OCI-LY1 (cell line): ENCODE results near the gene GSK3A.

ENCODE experiments used
- H2AFZ ChIP-seq: fragments of 200-600 bp; sonication (generic), shearing (Covaris generic); 2 replicates; pipeline ENCODE4 v1.6.0; 2014; ENCODE audit warnings: antibody characterized with exemption, mild to moderate bottlenecking, low read length
- H3F3A ChIP-seq: fragments of 200-600 bp; sonication (generic), shearing (Covaris generic); 2 replicates; pipeline ENCODE4 v1.6.0; 2014; ENCODE audit warnings: mild to moderate bottlenecking, antibody characterized with exemption, low read length, moderate library complexity; ENCODE audit not compliant: insufficient read depth
- H3K27ac ChIP-seq: fragments of 200-600 bp; sonication (generic); 2 replicates; pipeline ENCODE4 v1.5.1; 2014; ENCODE audit warnings: low read length, mixed run types, mild to moderate bottlenecking, low read depth; ENCODE audit not compliant: poor library complexity, severe bottlenecking
- H3K27me3 ChIP-seq: fragments of 200-600 bp; sonication (generic); 2 replicates; pipeline ENCODE4 v1.6.0; 2014; ENCODE audit warnings: antibody characterized with exemption, mild to moderate bottlenecking, low read length, moderate library complexity; ENCODE audit not compliant: insufficient read depth
- H3K36me3 ChIP-seq: fragments of 200-600 bp; sonication (generic); 2 replicates; pipeline ENCODE4 v1.6.1; 2014; ENCODE audit warnings: mild to moderate bottlenecking, antibody characterized with exemption, low read length, moderate library complexity, mixed read lengths; ENCODE audit not compliant: insufficient read depth
- H3K4me1 ChIP-seq: fragments of 200-600 bp; sonication (generic); 2 replicates; pipeline ENCODE4 v1.5.1; 2014; ENCODE audit warnings: mild to moderate bottlenecking, low read length, moderate library complexity; ENCODE audit not compliant: insufficient read depth, severe bottlenecking
- H3K4me2 ChIP-seq: fragments of 200-600 bp; sonication (generic), shearing (Covaris generic); 2 replicates; pipeline ENCODE4 v1.6.1; 2014; ENCODE audit warnings: low read length
- H3K4me3 ChIP-seq: fragments of 200-600 bp; sonication (generic); 2 replicates; pipeline ENCODE4 v1.5.1; 2014; ENCODE audit warnings: low read length, low read depth, mild to moderate bottlenecking, mixed read lengths; ENCODE audit not compliant: poor library complexity, severe bottlenecking
- H3K79me2 ChIP-seq: fragments of 200-600 bp; shearing (Covaris generic); 2 replicates; pipeline ENCODE4 v1.6.1; 2016; ENCODE audit warnings: mixed run types, low read length, mixed read lengths; ENCODE audit not compliant: insufficient read depth
- H3K9ac ChIP-seq: fragments of 200-600 bp; sonication (generic), shearing (Covaris generic); 2 replicates; pipeline ENCODE4 v1.6.1; 2014; ENCODE audit warnings: mild to moderate bottlenecking, low read length, mixed read lengths
- H3K9me2 ChIP-seq: fragments of 200-600 bp; sonication (generic), shearing (Covaris generic); 2 replicates; pipeline ENCODE4 v1.6.1; 2014; ENCODE audit warnings: low read depth, mild to moderate bottlenecking, low read length, mixed read lengths
- H3K9me3 ChIP-seq: fragments of 200-600 bp; shearing (Covaris generic); 2 replicates; pipeline ENCODE4 v1.6.1; 2014; ENCODE audit warnings: low read length, mixed read lengths
- H4K20me1 ChIP-seq: fragments of 200-600 bp; sonication (generic), shearing (Covaris generic); 2 replicates; pipeline ENCODE4 v1.6.0; 2016; ENCODE audit warnings: mild to moderate bottlenecking, low read length; ENCODE audit not compliant: insufficient read depth
- CTCF ChIP-seq: fragments of 200-600 bp; sonication (generic), shearing (Covaris generic); IDR thresholded peaks from 2 replicates; pipeline ENCODE4 v1.5.1; 2017; ENCODE audit warnings: mild to moderate bottlenecking, antibody characterized with exemption, low read length, moderate library complexity, mixed read lengths
- EZH2 ChIP-seq: fragments of 200-600 bp; sonication (generic), shearing (Covaris generic); IDR thresholded peaks from 2 replicates; pipeline ENCODE4 v1.8.0; 2017; ENCODE audit warnings: borderline replicate concordance, mixed run types, mild to moderate bottlenecking, antibody characterized with exemption, low read length, moderate library complexity, mixed read lengths

GSK3A gene

DNA sequence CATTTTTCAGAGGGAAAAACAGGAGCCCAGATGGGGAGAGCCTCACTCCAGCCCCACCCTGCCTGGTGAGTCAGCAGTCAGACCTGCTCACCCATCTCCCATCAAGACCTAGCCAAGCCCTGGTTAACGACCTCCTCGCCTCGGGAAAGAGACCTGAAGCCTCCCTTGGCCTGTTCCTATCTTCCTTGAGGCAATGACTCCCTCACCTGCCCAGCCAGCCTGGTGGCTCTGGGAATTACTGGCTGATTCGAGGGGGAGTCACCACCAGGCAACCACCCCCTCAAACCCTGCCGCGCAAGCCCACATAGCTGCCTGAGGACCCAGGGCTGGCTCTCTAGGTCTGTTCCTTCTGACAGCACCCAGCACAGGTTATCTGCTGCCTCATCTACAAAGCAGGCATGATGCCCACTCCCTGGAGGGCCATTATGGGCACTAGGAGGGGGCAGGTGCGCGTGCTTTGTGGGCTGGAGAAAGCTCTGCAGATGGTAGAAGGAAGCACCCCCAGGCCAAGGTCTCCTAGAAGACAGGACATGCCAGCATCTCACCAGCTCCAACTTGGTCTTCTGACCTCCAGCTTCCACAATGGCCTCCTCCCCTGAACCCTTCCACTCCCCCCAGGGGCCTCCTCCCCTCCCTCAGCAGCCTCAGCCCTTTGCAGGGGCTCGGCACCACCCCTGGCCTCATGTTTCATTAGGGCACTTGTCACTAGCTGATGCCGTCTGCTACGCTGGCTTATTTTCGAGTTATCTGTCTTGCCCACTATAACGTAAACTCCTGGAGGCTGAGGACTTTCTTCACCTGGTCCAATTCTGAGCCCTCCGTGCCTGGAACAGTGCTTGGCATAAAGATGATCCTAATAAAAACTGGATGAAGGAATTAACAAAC lies 35.3 kb downstream of the GSK3A start:
- no peaks in the 10 kb centered on the region for H3F3A ChIP-seq

GRCh38 chr19:42204664-42205063 lies 37.7 kb downstream of the GSK3A start:
- H3K79me2 ChIP-seq, result no peaks in the 10 kb centered on the region
- no peak overlapping the region for H3K27ac ChIP-seq
- H3K4me3 ChIP-seq, result no peak overlapping the region
- TF ChIP-seq EZH2 (no peak), CTCF (no peak)
- H2AFZ ChIP-seq, result no peak overlapping the region
- H3K4me2 ChIP-seq, result no peak overlapping the region
- peaks cover 92% of the 10 kb centered on the region for H3K36me3 ChIP-seq
- no peak overlapping the region for H3K9ac ChIP-seq
- no peaks in the 10 kb centered on the region for H3K27me3 ChIP-seq
- no peaks in the 10 kb centered on the region for H3K9me3 ChIP-seq
- H4K20me1 ChIP-seq, result no peaks in the 10 kb centered on the region
- H3K4me1 ChIP-seq, result peaks cover 15% of the 10 kb centered on the region
- H3F3A ChIP-seq, result no peaks in the 10 kb centered on the region
- no peaks in the 10 kb centered on the region for H3K9me2 ChIP-seq

More for the DNA sequence above, 35.3 kb downstream of the GSK3A start:
- Histone ChIP-seq H3K79me2 (no peaks in the 10 kb centered on the region), H3K9me3 (no peaks in the 10 kb centered on the region), H4K20me1 (no peaks in the 10 kb centered on the region), H3K27me3 (no peaks in the 10 kb centered on the region), H3K4me1 (peaks cover 6% of the 10 kb centered on the region), H3K9ac (no peak overlapping the region), H3K4me3 (no peak overlapping the region), H3K4me2 (no peak overlapping the region), H3K36me3 (peaks cover 83% of the 10 kb centered on the region), H3K27ac (no peak overlapping the region), H3K9me2 (no peaks in the 10 kb centered on the region), H2AFZ (no peak overlapping the region)
- TF ChIP-seq CTCF, result no peak
- no peak for TF ChIP-seq EZH2

DNA sequence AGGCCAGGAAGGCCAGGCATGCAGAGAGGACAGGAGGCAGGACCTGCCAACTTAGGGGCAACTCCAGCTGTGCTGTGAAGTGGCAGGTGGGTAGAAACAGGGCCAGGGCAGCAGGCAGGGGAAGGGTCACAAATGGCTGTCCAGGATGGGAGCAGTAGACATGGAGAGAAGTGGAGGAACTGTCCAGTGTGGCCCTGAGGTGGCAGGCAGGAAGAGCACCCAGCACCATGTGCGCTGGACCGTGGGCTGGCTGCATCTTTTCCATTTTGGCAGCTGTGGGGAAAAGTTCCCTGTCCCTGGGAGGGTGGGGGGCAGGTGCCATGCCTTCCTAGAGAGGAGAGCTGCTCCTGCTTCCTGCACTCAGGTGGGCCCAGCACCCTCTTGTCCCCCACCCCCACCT lies 38.7 kb downstream of the GSK3A start:
- Histone ChIP-seq H3F3A (no peaks in the 10 kb centered on the region), H3K9me3 (no peaks in the 10 kb centered on the region), H3K4me1 (peaks cover 24% of the 10 kb centered on the region), H3K4me3 (no peak overlapping the region), H3K9ac (no peak overlapping the region), H2AFZ (no peak overlapping the region), H3K36me3 (peaks cover 92% of the 10 kb centered on the region), H3K27me3 (no peaks in the 10 kb centered on the region), H3K79me2 (no peaks in the 10 kb centered on the region), H4K20me1 (no peaks in the 10 kb centered on the region), H3K27ac (no peak overlapping the region), H3K9me2 (no peaks in the 10 kb centered on the region), H3K4me2 (no peak overlapping the region)
- no peak for TF ChIP-seq CTCF
- no peak for TF ChIP-seq EZH2
